Fibroblast of mammary gland (primary cell): ENCODE data around the gene NBPF26.
"Not testable (repeated sequence)": the region's sequence is repeated elsewhere in the genome, so short reads cannot be mapped to it uniquely, and the experiment has no call there.

Experiments used
- DNase-seq: peaks from one replicate; pipeline ENCODE4 v3.0.0-alpha.2; 2010; ENCODE audit warnings: low read depth
- H3K4me3 ChIP-seq: 2 replicates; pipeline ENCODE4 v1.5.1; 2011; ENCODE audit warnings: low read depth, mild to moderate bottlenecking, low read length, moderate library complexity; ENCODE audit not compliant: control insufficient read depth

Gene NBPF26

DNA sequence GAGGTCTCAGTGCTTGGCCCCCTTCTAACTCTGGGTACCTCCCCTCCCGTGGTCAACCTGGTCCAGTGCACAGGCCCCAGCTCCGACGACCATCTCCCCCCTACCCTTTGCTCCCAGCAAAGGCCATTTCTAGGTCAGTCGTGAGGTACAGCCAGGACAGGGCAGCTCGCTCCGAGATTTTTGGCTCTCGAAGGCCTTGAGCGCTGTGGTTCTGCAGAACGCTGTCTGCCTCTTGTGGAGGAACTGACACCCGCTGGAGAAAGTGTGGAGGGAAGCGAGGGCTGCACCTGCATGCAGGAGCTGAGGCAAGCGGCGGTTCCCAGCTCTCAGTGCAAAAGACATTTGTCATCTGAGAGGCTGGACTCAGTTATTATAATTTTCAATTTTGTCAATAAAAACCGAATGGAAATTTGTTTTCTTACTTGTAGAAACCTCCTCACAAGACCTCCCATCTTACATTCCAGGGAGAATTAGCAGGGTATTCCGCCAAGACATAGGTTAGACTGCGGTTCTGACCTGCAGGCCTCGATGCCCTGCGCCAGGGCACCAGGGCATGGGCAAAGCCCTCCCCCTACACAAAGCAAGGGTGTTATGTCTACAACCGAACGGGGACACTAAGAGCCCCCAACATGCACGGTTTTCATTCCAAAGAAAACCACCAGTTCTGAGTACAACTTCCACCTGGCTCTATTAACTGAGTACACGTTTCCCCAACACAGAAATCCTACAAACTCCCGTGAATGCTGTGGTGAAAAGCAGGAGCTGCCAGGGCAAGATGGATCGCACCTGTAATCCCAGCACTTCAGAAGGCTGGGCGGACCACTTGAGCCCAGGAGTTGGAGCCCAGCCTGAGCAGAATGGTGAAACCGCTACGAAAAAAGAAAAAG, 125.9 kb downstream of the NBPF26 start:
- H3K4me3 ChIP-seq, DNase-seq: not testable (repeated sequence)

DNA sequence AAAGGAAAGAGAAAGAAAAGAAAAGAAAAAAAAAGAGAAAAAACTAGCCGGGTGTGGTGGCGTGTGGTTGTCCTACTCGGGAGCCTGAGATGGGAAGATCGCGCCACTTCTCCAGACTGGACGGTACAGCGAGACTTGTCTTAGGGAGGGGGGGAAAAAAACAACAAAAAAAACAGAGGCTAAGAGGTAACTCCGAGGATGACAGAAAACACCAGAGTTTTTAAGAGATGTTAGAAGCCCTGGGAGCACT, 126.5 kb downstream of the NBPF26 start:
- DNase-seq = peak; percentile 25
- peak overlapping the region; percentile 10 for H3K4me3 ChIP-seq

DNA sequence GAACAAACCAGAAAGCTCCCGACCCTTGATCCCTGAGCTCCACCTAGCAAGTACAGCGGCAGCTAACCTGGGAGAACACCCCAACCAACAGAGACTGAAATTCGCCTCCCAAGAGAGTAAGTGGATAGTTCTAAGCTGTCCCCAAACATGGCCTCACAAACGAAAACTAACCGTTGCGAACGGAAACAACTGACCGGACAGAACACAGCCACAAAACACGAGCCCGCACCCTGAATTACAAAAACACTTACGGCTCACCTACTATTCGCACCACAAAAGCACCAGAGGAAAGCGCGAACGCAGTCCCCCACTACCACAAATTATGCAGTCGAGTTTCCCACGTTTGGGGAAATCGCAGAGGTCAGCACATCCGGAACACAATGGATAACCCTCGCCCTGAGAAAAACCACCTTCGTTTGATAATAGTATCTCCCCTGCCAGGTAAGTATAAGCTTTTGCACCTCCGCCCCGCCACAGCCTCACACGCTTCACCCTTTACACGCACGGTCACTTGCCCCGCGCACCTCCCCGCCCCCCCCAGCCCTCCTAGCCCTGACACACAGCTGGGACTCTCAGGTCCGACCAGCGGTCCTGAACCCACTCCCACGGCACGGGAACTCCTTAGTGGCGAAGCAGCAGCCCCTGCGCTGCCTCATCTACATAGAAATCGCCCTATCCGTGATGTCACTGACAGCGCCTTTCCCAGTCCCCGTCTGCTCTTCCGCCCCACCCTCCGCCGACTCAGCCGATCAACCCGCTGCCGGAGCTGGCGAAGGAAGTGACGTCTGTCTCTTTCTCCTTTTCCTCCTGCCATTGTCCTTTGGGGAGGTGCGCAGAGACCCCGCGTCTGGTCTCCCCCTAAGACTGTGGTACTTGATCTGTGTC, 127.0 kb downstream of the NBPF26 start:
- not testable (repeated sequence) for H3K4me3 ChIP-seq
- peak; percentile 93 for DNase-seq

DNA sequence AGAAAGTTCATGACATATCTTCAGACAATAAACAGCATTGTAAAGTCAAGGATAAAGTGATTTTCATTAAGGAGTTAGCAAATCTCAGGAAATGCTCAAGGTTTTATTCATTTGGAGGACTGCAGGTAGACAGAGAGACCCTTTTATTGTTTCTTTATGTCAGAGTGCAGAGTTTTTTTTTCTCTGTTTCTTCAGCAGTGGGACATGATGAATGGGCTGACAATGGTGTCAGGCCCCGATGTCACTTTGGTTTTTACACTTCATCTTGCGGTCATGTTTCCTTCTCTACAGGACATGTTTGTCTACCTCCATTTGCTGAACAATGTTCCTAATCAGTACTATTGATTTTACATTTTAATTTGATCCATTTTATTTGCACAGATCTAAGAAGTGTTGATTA, 134.4 kb downstream of the NBPF26 start:
- DNase-seq, H3K4me3 ChIP-seq: not testable (repeated sequence)

DNA sequence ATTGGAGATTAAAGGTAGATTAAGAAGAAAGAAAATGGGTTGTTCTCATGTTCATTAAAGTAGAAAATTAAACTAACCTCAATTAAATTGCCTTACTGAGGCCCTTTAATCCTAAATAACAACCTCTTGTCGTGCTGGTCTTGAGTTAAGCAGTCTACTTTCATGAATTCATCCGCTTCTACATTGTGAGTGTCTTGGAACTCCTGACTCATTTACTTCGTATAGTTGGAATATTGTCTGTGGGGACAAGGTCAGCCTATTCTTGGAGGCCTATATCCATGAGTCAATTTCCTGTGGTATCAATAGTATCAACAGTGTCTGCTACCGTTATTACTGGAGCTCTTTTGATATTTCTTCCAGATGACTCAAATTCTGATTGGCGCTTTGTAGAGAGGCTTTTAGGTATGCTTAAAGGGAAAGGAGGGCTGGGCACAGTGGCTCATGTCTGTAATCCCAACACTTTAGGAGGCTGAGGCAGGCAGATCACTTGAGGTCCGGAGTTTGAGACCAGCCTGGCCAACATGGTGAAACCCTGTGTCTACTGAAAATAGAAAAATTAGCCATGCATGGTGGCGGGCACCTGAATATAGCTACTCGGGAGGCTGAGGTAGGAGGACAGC, 136.0 kb downstream of the NBPF26 start:
- peak; percentile 44 for DNase-seq
- H3K4me3 ChIP-seq = not testable (repeated sequence)

DNA sequence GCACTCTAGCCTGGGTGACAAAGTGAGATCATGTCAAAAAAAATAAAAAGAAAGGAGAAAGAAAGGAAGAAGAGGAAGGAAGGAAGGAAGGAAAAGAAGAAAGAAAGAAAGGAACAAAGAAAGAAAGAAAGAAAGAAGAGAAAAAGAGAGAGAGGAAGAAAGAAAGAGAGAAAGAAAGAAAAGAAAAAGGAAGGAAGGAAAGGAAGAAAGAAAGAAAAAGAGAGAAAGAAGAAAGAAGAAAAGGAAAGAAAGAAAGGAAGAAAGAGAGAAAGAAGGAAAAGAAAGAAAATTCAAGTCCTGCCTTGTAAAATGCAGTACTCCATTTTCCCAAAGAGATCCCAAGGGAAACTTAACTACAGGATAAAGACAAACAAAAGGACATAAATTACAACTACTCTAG, 154.5 kb downstream of the NBPF26 start:
- DNase-seq = not testable (repeated sequence)

DNA sequence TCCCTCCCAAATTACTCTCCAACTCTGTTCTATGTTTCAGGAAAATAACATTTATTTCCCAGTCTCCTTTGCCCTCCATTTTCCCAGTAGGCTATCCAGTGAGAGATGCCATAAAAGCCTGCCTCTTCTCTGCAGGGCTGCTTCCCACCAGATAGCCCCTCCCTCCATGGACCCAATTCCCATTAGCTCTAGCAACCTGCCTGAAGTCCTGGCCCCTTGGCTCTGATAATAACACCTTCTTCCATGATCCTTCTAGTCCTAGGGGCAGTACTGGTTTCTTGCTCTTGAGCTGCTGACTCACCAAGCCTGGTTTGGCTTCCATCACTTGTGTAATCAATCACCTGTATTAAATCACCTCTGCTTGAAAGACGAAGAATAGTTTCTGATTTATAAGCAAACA, 156.3 kb downstream of the NBPF26 start:
- not testable (repeated sequence) for H3K4me3 ChIP-seq, DNase-seq

More for the DNA sequence above, 154.5 kb downstream of the NBPF26 start:
- not testable (repeated sequence) for H3K4me3 ChIP-seq

DNA sequence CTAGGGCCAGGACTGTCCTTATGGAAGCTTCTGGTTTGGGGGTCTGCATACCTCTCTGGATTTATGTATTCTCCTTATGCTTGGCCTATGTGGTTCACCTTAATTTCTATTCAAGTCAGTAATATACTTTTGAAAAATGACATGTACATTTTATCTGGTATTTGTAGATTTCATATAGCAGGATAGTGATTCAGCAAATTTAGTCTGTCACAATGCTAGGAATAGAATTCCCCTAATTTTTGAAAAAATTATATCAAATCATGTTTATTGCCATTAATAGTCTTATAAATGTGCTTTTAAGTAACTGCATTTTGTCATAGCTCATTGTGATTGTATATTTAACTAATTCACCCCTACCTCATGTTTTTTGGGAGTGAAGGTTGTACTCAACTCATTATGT, 158.2 kb downstream of the NBPF26 start:
- H3K4me3 ChIP-seq, DNase-seq: not testable (repeated sequence)
